ENCODE data around the gene KIAA0753.

The KIAA0753 gene

GRCh38 chr17:6611231-6611630 lies 29.3 kb downstream of the KIAA0753 start:
- H3K27me3 ChIP-seq, result no peaks in the 10 kb centered on the region
- no peak for DNase-seq
- no peaks in the 10 kb centered on the region; the same call in 1 of the 2 replicates for H3K36me3 ChIP-seq
- no peak for TF ChIP-seq CTCF (IDR thresholded peaks at IDR 0.05; ENCODE audit: low read depth, low read length)
- no peak overlapping the region for H3K4me3 ChIP-seq (ENCODE audit: low read depth, low read length)
- H3K4me1 ChIP-seq, result no peaks in the 10 kb centered on the region
- no peaks in the 10 kb centered on the region for H3K9me3 ChIP-seq

DNA sequence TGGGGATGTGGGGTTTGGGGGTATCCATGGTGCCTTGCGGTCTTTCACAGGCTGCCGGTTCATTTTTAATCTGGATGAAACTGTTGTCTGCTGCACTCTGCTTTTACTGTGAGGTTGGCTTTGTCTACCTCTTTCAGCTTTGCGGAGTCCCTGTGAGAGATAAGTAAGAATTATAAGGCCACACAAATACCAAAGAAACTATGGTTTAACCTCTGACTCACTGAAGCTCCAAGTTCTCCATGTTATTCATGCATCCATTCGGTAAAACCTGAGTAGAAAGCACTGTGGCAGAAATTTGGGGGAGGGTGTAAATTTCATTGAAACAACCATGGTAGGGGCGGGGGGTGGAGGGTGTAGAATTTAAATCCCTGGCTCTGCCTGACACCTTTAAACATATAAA lies 30.5 kb downstream of the KIAA0753 start:
- no peaks in the 10 kb centered on the region; the same call in 1 of the 2 replicates for H3K36me3 ChIP-seq
- H3K4me1 ChIP-seq, result no peaks in the 10 kb centered on the region

DNA sequence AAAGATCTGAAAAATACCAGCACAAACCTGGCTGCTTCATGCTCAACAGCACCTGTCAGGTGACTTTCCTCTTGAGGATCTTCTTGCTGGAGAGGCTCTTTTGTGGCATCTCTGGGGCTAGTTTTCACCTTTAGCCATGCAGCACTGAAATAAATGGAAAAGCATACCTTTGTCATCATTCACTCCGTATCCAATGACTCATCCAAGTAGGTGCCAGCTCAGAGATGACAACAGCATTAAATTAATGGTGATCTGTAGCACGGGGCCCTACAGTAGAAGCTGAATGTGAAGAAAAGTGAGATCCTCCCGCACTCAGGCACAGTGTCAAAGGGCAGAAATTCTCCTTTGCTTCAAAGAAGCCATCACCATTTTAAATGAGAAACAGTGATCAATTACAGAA lies 32.2 kb downstream of the KIAA0753 start:
- Histone ChIP-seq H3K27me3 (no peaks in the 10 kb centered on the region), H3K4me3 (ENCODE audit: low read depth, low read length) (no peak overlapping the region), H3K4me1 (no peaks in the 10 kb centered on the region), H3K36me3 (no peaks in the 10 kb centered on the region; the same call in 1 of the 2 replicates), H3K9me3 (no peaks in the 10 kb centered on the region)
- DNase-seq, result no peak
- no peak for TF ChIP-seq CTCF (IDR thresholded peaks at IDR 0.05; ENCODE audit: low read depth, low read length)

More for the DNA sequence above, 30.5 kb downstream of the KIAA0753 start:
- no peak for DNase-seq
- no peaks in the 10 kb centered on the region for H3K27me3 ChIP-seq
- H3K4me3 ChIP-seq (ENCODE audit: low read depth, low read length), result no peak overlapping the region
- no peaks in the 10 kb centered on the region for H3K9me3 ChIP-seq
- no peak for TF ChIP-seq CTCF (IDR thresholded peaks at IDR 0.05; ENCODE audit: low read depth, low read length)

DNA sequence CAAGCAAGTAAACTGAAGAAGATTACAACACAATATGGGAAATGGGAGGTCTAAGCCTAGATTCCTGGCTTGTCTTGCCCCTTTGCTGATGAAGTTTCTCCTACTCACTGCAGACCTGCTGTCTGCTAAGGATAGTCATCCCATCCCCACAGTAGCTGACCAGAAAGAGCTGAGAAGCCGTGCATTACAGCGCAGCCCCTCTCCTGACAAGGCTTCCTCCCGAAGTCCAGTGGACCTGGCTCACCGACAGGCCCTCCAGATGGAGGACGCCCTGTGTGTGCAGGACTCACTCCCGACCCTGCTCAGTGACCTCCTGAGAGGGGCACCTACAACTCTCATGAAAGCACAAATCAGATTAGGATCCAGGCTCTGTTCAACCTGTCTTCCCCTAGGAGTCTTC lies 35.4 kb downstream of the KIAA0753 start:
- H3K9me3 ChIP-seq, result no peaks in the 10 kb centered on the region
- H3K4me1 ChIP-seq, result no peaks in the 10 kb centered on the region
- DNase-seq, result no peak
- no peaks in the 10 kb centered on the region; the same call in 1 of the 2 replicates for H3K36me3 ChIP-seq
- no peak for TF ChIP-seq CTCF (IDR thresholded peaks at IDR 0.05; ENCODE audit: low read depth, low read length)
- no peaks in the 10 kb centered on the region for H3K27me3 ChIP-seq
- H3K4me3 ChIP-seq (ENCODE audit: low read depth, low read length), result no peak overlapping the region

GRCh38 chr17:6603744-6604325 lies 36.7 kb downstream of the KIAA0753 start:
- Histone ChIP-seq H3K4me1 (no peaks in the 10 kb centered on the region), H3K27me3 (no peaks in the 10 kb centered on the region), H3K36me3 (no peaks in the 10 kb centered on the region), H3K9me3 (no peaks in the 10 kb centered on the region), H3K4me3 (ENCODE audit: low read depth, low read length) (no peak overlapping the region)
- TF ChIP-seq CTCF (IDR thresholded peaks at IDR 0.05; ENCODE audit: low read depth, low read length), result no peak
- DNase-seq, result no peak

DNA sequence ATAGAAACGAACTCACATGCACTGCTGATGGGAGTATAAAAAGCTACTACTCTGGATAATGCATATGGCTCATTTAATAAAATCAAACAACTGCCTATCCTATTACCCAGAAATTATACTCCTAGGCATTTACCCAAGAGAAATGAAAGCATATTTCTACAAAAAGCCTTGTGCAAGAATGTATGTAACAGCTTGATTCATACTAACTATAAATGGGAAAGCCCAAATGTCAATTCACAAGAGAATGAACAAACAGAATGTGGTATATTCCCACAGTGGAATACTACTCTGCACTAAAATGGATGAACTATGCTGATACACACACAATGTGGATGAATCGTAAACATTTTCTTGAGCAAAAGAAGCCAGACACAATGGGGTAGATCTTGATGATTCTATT lies 38.4 kb downstream of the KIAA0753 start:
- TF ChIP-seq CTCF (IDR thresholded peaks at IDR 0.05; ENCODE audit: low read depth, low read length), result no peak
- Histone ChIP-seq H3K36me3 (no peaks in the 10 kb centered on the region), H3K4me3 (ENCODE audit: low read depth, low read length) (no peak overlapping the region), H3K9me3 (no peaks in the 10 kb centered on the region), H3K27me3 (no peaks in the 10 kb centered on the region), H3K4me1 (no peaks in the 10 kb centered on the region)
- DNase-seq, result no peak

All from BE2C (cell line).